ENCODE measurements around the gene SCNN1A.

DNA sequence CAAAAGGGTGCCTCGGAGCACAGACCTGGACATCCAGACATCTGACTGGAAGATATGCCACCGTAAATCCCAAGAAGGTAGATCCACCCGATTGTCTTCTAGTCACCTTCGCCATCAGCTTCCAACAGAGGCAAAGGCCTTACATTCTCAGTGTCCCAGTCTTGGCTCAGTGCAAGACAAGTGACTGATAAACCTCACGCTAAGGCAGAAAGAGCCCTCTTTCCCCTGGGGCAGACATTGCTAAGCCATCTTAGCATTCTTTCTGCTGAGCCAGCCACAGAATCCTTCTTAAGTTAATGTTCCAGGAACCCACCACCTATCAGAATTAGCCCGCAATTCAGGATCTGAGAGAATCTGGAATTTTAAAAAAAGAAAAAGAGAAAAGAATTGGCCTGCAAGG is 69.2 kb downstream of the SCNN1A start:
- no peak for TF ChIP-seq POLR2A (IDR thresholded peaks at IDR 0.05)
- TF ChIP-seq, protein P1, sequence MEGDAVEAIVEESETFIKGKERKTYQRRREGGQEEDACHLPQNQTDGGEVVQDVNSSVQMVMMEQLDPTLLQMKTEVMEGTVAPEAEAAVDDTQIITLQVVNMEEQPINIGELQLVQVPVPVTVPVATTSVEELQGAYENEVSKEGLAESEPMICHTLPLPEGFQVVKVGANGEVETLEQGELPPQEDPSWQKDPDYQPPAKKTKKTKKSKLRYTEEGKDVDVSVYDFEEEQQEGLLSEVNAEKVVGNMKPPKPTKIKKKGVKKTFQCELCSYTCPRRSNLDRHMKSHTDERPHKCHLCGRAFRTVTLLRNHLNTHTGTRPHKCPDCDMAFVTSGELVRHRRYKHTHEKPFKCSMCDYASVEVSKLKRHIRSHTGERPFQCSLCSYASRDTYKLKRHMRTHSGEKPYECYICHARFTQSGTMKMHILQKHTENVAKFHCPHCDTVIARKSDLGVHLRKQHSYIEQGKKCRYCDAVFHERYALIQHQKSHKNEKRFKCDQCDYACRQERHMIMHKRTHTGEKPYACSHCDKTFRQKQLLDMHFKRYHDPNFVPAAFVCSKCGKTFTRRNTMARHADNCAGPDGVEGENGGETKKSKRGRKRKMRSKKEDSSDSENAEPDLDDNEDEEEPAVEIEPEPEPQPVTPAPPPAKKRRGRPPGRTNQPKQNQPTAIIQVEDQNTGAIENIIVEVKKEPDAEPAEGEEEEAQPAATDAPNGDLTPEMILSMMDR (IDR thresholded peaks at IDR 0.05), result no peak
